Measurements from ENCODE around the gene TOGARAM1. TPM values are rescaled to one million over a fixed set of nuclear protein-coding genes. Genes with fewer than 3 reads are reported as not detected.

The TOGARAM1 gene
- total and polyA plus RNA-seq, 2 donors (not counting 3 experiments of a cell fraction or from before 2014, with no cell fraction given): 4.2 to 13.8 TPM

DNA sequence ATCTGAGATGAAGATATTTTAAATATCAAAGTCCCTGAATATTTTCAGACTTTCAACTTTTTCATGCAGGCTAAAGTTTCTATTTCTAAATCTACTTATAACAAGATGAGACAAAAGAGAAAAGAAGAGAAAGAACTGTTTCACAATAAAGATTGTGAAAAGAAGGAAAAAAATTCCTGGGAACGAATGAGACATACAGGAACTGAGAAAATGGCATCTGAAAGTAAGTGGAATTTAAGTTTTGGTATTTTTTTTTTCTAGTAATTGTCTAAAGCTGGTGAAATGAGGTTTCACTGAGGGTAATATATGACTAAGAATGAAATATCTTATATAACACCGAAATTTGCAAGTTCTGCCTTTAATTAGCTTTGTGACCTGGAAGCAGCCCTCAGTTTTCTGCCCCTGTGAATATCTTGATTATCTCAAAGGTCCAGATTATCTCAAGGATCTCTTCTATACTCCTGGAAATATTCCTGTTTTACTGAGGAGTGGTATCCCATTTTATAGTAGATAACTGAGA lies 66.2 kb downstream of the TOGARAM1 start:
- TF ChIP-seq FOS (IDR thresholded peaks at IDR 0.05; ENCODE audit: borderline replicate concordance, insufficient read depth, low read length): no peak
- TF ChIP-seq JUN (IDR thresholded peaks at IDR 0.05; ENCODE audit: borderline replicate concordance, insufficient read depth, insufficient read length, low read depth): no peak
- no peak for TF ChIP-seq GATA2 (IDR thresholded peaks at IDR 0.05; ENCODE audit: insufficient read depth, insufficient read length, low read depth, low read length)
- no peak for TF ChIP-seq MYC (IDR thresholded peaks at IDR 0.05; ENCODE audit: low read depth, low read length)
- TF ChIP-seq EZH2 (IDR thresholded peaks at IDR 0.05; ENCODE audit: borderline replicate concordance, low read depth, low read length, severe bottlenecking): no peak
- no peaks in the 10 kb centered on the region for H3K4me1 ChIP-seq (ENCODE audit: control insufficient read depth, extremely low read depth, insufficient read depth, low read length)
- H3K9me1 ChIP-seq (replicated peaks; ENCODE audit: control insufficient read depth, extremely low read depth, insufficient read depth, low read length): no peaks in the 10 kb centered on the region
- H3K36me3 ChIP-seq (ENCODE audit: control insufficient read depth in 2 of 2, extremely low read depth in 1 of 2, insufficient read depth in 2 of 2, low read length in 2 of 2): no peaks in the 10 kb centered on the region
- no peak overlapping the region for H3K9ac ChIP-seq (replicated peaks; ENCODE audit: extremely low read depth, insufficient read depth, low read length)
- ChIA-PET POLR2A (no interaction called here), CTCF (no interaction called here)
- H3K79me2 ChIP-seq (ENCODE audit: control insufficient read depth, insufficient read depth, low read length): no peaks in the 10 kb centered on the region
- H2AFZ ChIP-seq (ENCODE audit: low read depth, low read length): no peak overlapping the region
- dilution Hi-C loops (cut with MboI; ENCODE audit: extremely low pct_ligation_motif_present, low sequenced_read_pairs): no loop called here
- H3K9me3 ChIP-seq (replicated peaks; ENCODE audit: control insufficient read depth, insufficient read depth, low read length): no peaks in the 10 kb centered on the region
- H3K27me3 ChIP-seq (ENCODE audit: control insufficient read depth in 2 of 2, insufficient read depth in 2 of 2, low read length in 2 of 2): no peaks in the 10 kb centered on the region
- BruUV-seq (replicated peaks): no TSS peak
- no peaks in the 10 kb centered on the region for H4K20me1 ChIP-seq (replicated peaks; ENCODE audit: control insufficient read depth, extremely low read depth, insufficient read depth, low read length)
- intact Hi-C loops (cut with micrococcal nuclease): no loop called here
- no peak overlapping the region for H3K4me2 ChIP-seq (ENCODE audit: insufficient read depth, low read length)
- H3K4me3 ChIP-seq (replicated peaks in 1 of 3; ENCODE audit: insufficient read depth in 1 of 3, low read depth in 1 of 3, low read length in 3 of 3): no peak overlapping the region
- no peak overlapping the region for H3K27ac ChIP-seq (ENCODE audit: insufficient read depth, low read depth, low read length)
- no peak for DNase-seq (ENCODE audit: low read depth, low spot score)
- no peak for FAIRE-seq

DNA sequence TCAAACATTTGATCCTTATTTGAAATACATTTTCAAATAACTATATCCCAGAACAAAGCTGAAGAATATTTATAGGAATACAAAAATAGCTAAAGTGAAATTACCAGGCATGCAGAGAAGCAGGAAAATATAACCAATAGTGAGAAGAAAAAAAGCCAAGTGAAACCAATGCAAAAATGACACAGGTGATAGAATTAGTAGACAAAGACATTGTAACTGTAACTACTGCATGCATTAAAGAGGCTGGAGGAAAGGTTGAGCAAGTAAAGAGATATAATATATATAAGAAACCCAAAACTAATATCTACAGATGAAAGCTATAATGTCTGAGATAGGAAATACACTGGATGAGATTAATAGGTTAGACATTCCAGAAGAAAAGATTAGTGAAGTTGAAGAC lies 72.7 kb downstream of the TOGARAM1 start:
- Histone ChIP-seq H3K9me3 (replicated peaks; ENCODE audit: control insufficient read depth, insufficient read depth, low read length) (no peaks in the 10 kb centered on the region), H3K36me3 (ENCODE audit: control insufficient read depth in 2 of 2, extremely low read depth in 1 of 2, insufficient read depth in 2 of 2, low read length in 2 of 2) (peaks cover 0 to 7% of the 10 kb centered on the region in 2 experiments), H3K27ac (ENCODE audit: insufficient read depth, low read depth, low read length) (no peak overlapping the region), H4K20me1 (replicated peaks; ENCODE audit: control insufficient read depth, extremely low read depth, insufficient read depth, low read length) (no peaks in the 10 kb centered on the region), H3K4me2 (ENCODE audit: insufficient read depth, low read length) (no peak overlapping the region), H3K27me3 (ENCODE audit: control insufficient read depth in 2 of 2, insufficient read depth in 2 of 2, low read length in 2 of 2) (no peaks in the 10 kb centered on the region), H3K9ac (replicated peaks; ENCODE audit: extremely low read depth, insufficient read depth, low read length) (no peak overlapping the region), H3K4me3 (replicated peaks in 1 of 3; ENCODE audit: insufficient read depth in 1 of 3, low read depth in 1 of 3, low read length in 3 of 3) (no peak overlapping the region), H2AFZ (ENCODE audit: low read depth, low read length) (no peak overlapping the region), H3K9me1 (replicated peaks; ENCODE audit: control insufficient read depth, extremely low read depth, insufficient read depth, low read length) (no peaks in the 10 kb centered on the region), H3K79me2 (ENCODE audit: control insufficient read depth, insufficient read depth, low read length) (no peaks in the 10 kb centered on the region), H3K4me1 (ENCODE audit: control insufficient read depth, extremely low read depth, insufficient read depth, low read length) (no peaks in the 10 kb centered on the region)
- POLR2A ChIA-PET: no interaction called here
- no peak for DNase-seq (ENCODE audit: low read depth, low spot score)
- intact Hi-C loops (cut with micrococcal nuclease): no loop called here
- dilution Hi-C loops (cut with MboI; ENCODE audit: extremely low pct_ligation_motif_present, low sequenced_read_pairs): no loop called here
- TF ChIP-seq JUN (IDR thresholded peaks at IDR 0.05; ENCODE audit: borderline replicate concordance, insufficient read depth, insufficient read length, low read depth): no peak
- no peak for FAIRE-seq
- BruUV-seq (replicated peaks): no TSS peak
- CTCF ChIA-PET: interaction anchor here (1.1 to 1.7 kb wide), 4 partner anchors 15 to 234 kb away, joined by 3 to 4 read pairs (median 3); no protein-coding TSS in a partner anchor

Data from endothelial cell of umbilical vein (primary cell).